Endothelial cell of umbilical vein (primary cell): Measurements from ENCODE around the gene TPD52L2. TPM values are rescaled to one million over a fixed set of nuclear protein-coding genes. Genes with fewer than 3 reads are reported as not detected.

Experiments
- BruUV-seq: library from RNA; stranded (reverse); fragments of 400-500 nt; replicated peaks from 2 replicates; lab custom pipeline; 2021; lab: Mats Ljungman, UMichigan
- CTCF ChIA-PET: fragments of 300-600, 350-600 bp; sonication (Branson Sonifier 250); formaldehyde crosslinking; loops from one replicate; lab custom pipeline; 2021; ENCODE audit warnings: antibody characterized with exemption, inconsistent platforms; lab: Charles Lee
- POLR2A ChIA-PET: fragments of 300-600, 350-600 bp; sonication (Branson Sonifier 250); formaldehyde crosslinking; loops from one replicate; lab custom pipeline; 2021; ENCODE audit warnings: antibody characterized with exemption, inconsistent platforms; lab: Charles Lee
- DNase-seq: peaks from one replicate; pipeline ENCODE4 v3.0.0-alpha.2; 2011; ENCODE audit warnings: low read depth, low spot score
- FAIRE-seq: peaks from 2 replicates; lab custom pipeline; 2011; peaks lifted over from hg19 to GRCh38; lab: Jason Lieb, UNC
- H2AFZ ChIP-seq: 2 replicates; pipeline ENCODE4 v1.6.0; 2012; ENCODE audit warnings: low read depth, low read length, control low read depth, inconsistent platforms
- H3K27ac ChIP-seq: 2 replicates; pipeline ENCODE4 v1.5.1; 2011; ENCODE audit warnings: low read depth, mild to moderate bottlenecking, control low read depth, low read length, moderate library complexity; ENCODE audit not compliant: insufficient read depth
- H3K27me3 ChIP-seq, 2 experiments: 2 replicates each; pipeline versions ENCODE4 v1.6.0 to v1.6.1; 2011; ENCODE audit warnings: low read length in 2 of 2, mixed read lengths in 1 of 2; ENCODE audit not compliant: control insufficient read depth in 2 of 2, insufficient read depth in 2 of 2
- H3K36me3 ChIP-seq, 2 experiments: 2 replicates in 1 of 2; 3 replicates in 1 of 2; pipeline ENCODE4 v1.5.1; 2011; ENCODE audit warnings: low read length in 2 of 2, mild to moderate bottlenecking in 1 of 2, moderate library complexity in 1 of 2; ENCODE audit not compliant: control insufficient read depth in 2 of 2, insufficient read depth in 2 of 2; ENCODE audit errors: extremely low read depth in 1 of 2
- H3K4me1 ChIP-seq: 3 replicates; pipeline ENCODE4 v1.5.1; 2011; ENCODE audit warnings: mild to moderate bottlenecking, low read length; ENCODE audit not compliant: control insufficient read depth, insufficient read depth; ENCODE audit errors: extremely low read depth
- H3K4me2 ChIP-seq: 2 replicates; pipeline ENCODE4 v1.6.1; 2011; ENCODE audit warnings: low read length, control low read depth, mixed read lengths; ENCODE audit not compliant: insufficient read depth
- H3K4me3 ChIP-seq, 3 experiments: fragments of 200-600 bp in 1 of 3; sonication (generic), shearing (Covaris generic) in 1 of 3; replicated peaks in 1 of 3; 2 replicates each; pipeline ENCODE4 v1.5.1; 2011 to 2016; ENCODE audit warnings: control low read depth in 3 of 3, low read length in 3 of 3, mild to moderate bottlenecking in 2 of 3, inconsistent platforms in 1 of 3, low read depth in 1 of 3, moderate library complexity in 1 of 3; ENCODE audit not compliant: insufficient read depth in 1 of 3
- H3K79me2 ChIP-seq: 2 replicates; pipeline ENCODE4 v1.6.0; 2012; ENCODE audit warnings: low read length, inconsistent platforms; ENCODE audit not compliant: control insufficient read depth, insufficient read depth
- H3K9ac ChIP-seq: replicated peaks from 2 replicates; pipeline ENCODE3; 2011; ENCODE audit warnings: low read length, control low read depth; ENCODE audit not compliant: insufficient read depth; ENCODE audit errors: extremely low read depth
- H3K9me1 ChIP-seq: replicated peaks from 3 replicates; pipeline ENCODE4 v1.6.0; 2011; ENCODE audit warnings: mild to moderate bottlenecking, low read length; ENCODE audit not compliant: control insufficient read depth, insufficient read depth; ENCODE audit errors: extremely low read depth
- H3K9me3 ChIP-seq: replicated peaks from 2 replicates; pipeline ENCODE4 v1.5.1; 2012; ENCODE audit warnings: low read length, inconsistent platforms; ENCODE audit not compliant: control insufficient read depth, insufficient read depth
- H4K20me1 ChIP-seq: replicated peaks from 2 replicates; pipeline ENCODE3; 2011; ENCODE audit warnings: mild to moderate bottlenecking, low read length; ENCODE audit not compliant: control insufficient read depth, insufficient read depth; ENCODE audit errors: extremely low read depth
- EZH2 ChIP-seq: IDR thresholded peaks from 2 replicates; pipeline ENCODE4 v1.6.1; 2012; ENCODE audit warnings: borderline replicate concordance, low read depth, mild to moderate bottlenecking, moderate library complexity, low read length, inconsistent platforms; ENCODE audit not compliant: severe bottlenecking
- FOS ChIP-seq: IDR thresholded peaks from 2 replicates; pipeline ENCODE4 v1.6.1; 2011; ENCODE audit warnings: mild to moderate bottlenecking, low read length, moderate library complexity, borderline replicate concordance; ENCODE audit not compliant: insufficient read depth
- GATA2 ChIP-seq: IDR thresholded peaks from 2 replicates; pipeline ENCODE4 v1.7.0; 2011; ENCODE audit warnings: low read depth, mild to moderate bottlenecking, moderate library complexity, mixed read lengths, low read length; ENCODE audit not compliant: insufficient read length, insufficient read depth
- JUN ChIP-seq: IDR thresholded peaks from 2 replicates; pipeline ENCODE4 v1.6.1; 2011; ENCODE audit warnings: borderline replicate concordance, low read depth; ENCODE audit not compliant: insufficient read length, insufficient read depth
- MYC ChIP-seq: IDR thresholded peaks from one replicate; pipeline ENCODE4 v1.6.1; 2011; ENCODE audit warnings: mild to moderate bottlenecking, low read depth, low read length
- POLR2A ChIP-seq: IDR thresholded peaks from 2 replicates; pipeline ENCODE4 v1.6.1; 2012; ENCODE audit warnings: low read depth, mild to moderate bottlenecking, control low read depth, low read length
- POLR2AphosphoS5 ChIP-seq: IDR thresholded peaks from 2 replicates; pipeline ENCODE4 v1.6.1; 2012; ENCODE audit warnings: low read depth, mild to moderate bottlenecking, control low read depth, low read length, moderate library complexity; ENCODE audit not compliant: insufficient read depth
- dilution Hi-C: fragments of 300-500 bp; cut with MboI; formaldehyde crosslinking; loops from one replicate; pipeline ENCODE4 v1.15.0; 2019; ENCODE audit warnings: low sequenced_read_pairs; ENCODE audit not compliant: extremely low pct_ligation_motif_present
- intact Hi-C: fragments of 100-400 bp; cut with micrococcal nuclease; formaldehyde crosslinking; loops from one replicate; pipeline ENCODE4 v1.10.0; 2022
- polyA plus RNA-seq, 4 experiments: library from polyadenylated mRNA; depleted of rRNA in 3 of 4; stranded (reverse) in 3 of 4; unstranded in 1 of 4; fragments of >200 nt; gene quantifications; 2 replicates each; pipeline versions ENCODE4 v1.2.1 to v1.2.3, GENCODE V29; 2011 to 2012; ENCODE audit warnings: missing spikeins in 1 of 4
- total RNA-seq: library from RNA; stranded (reverse); gene quantifications from 2 replicates; pipeline ENCODE4 v1.2.3, GENCODE V29; 2021
- TF ChIP-seq, protein P1 (sequence below), 2 donors: IDR thresholded peaks; 1 replicate in 1 of 2; 2 replicates in 1 of 2; pipeline ENCODE4 v1.5.1; 2011; ENCODE audit warnings: low read length in 2 of 2, mild to moderate bottlenecking in 2 of 2, moderate library complexity in 2 of 2, control low read depth in 1 of 2, inconsistent platforms in 1 of 2, low read depth in 1 of 2; ENCODE audit not compliant: insufficient read depth in 1 of 2; ENCODE audit errors: extremely low read depth in 1 of 2
- TF ChIP-seq, protein P2 (sequence below): IDR thresholded peaks from 2 replicates; pipeline ENCODE4 v1.6.1; 2011; ENCODE audit not compliant: insufficient read depth, insufficient read length

The TPD52L2 gene
- total and polyA plus RNA-seq, 2 donors (not counting 3 experiments of a cell fraction or from before 2014, with no cell fraction given), result 123 to 142 TPM

DNA sequence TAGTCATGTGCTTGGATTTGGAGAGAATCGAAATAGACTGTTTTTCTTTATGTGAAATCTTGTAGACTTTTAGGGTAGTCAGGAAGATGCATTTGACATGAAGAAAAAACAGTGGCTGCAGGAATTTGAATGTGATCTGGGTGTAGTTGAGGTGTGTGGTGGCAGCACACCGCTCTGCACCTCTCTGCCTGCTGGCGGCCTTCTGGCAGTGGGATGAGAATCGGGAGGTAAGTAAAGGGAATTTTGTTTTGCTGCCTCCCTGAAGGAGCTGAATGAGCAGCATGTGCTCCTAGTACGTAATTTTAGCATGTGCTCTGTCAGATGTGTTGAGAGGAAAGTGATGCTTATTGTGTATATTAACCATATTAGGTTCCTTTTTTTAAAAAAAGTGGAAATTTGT, 3.2 kb downstream of the TPD52L2 start:
- Histone ChIP-seq H3K9me3 (no peaks in the 10 kb centered on the region), H3K79me2 (peaks cover 44% of the 10 kb centered on the region), H3K9ac (no peak overlapping the region), H3K4me3 (no peak overlapping the region), H3K4me1 (peaks cover 13% of the 10 kb centered on the region), H3K9me1 (no peaks in the 10 kb centered on the region), H3K36me3 (peaks cover 2 to 15% of the 10 kb centered on the region in 2 experiments), H2AFZ (no peak overlapping the region), H4K20me1 (no peaks in the 10 kb centered on the region), H3K27ac (no peak overlapping the region), H3K27me3 (no peaks in the 10 kb centered on the region), H3K4me2 (no peak overlapping the region)
- DNase-seq (no peak), FAIRE-seq (no peak)
- CTCF ChIA-PET, result no interaction called here
- no TSS peak for BruUV-seq
- intact Hi-C loops (no loop called here), dilution Hi-C loops (no loop called here)
- POLR2A ChIA-PET, result no interaction called here
- TF ChIP-seq JUN (no peak), GATA2 (no peak), EZH2 (no peak), POLR2AphosphoS5 (no peak), MYC (no peak), POLR2A (no peak), FOS (no peak)
- TF ChIP-seq, protein P1, sequence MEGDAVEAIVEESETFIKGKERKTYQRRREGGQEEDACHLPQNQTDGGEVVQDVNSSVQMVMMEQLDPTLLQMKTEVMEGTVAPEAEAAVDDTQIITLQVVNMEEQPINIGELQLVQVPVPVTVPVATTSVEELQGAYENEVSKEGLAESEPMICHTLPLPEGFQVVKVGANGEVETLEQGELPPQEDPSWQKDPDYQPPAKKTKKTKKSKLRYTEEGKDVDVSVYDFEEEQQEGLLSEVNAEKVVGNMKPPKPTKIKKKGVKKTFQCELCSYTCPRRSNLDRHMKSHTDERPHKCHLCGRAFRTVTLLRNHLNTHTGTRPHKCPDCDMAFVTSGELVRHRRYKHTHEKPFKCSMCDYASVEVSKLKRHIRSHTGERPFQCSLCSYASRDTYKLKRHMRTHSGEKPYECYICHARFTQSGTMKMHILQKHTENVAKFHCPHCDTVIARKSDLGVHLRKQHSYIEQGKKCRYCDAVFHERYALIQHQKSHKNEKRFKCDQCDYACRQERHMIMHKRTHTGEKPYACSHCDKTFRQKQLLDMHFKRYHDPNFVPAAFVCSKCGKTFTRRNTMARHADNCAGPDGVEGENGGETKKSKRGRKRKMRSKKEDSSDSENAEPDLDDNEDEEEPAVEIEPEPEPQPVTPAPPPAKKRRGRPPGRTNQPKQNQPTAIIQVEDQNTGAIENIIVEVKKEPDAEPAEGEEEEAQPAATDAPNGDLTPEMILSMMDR (IDR thresholded peaks at IDR 0.05; ENCODE audit: extremely low read depth in 1 of 2, insufficient read depth in 1 of 2, low read depth in 1 of 2, low read length in 2 of 2), result no peak
- TF ChIP-seq, protein P2, sequence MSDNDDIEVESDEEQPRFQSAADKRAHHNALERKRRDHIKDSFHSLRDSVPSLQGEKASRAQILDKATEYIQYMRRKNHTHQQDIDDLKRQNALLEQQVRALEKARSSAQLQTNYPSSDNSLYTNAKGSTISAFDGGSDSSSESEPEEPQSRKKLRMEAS, result no peak
